ENCODE data around the gene ZCCHC10. TPM values are rescaled to one million over a fixed set of nuclear protein-coding genes. Genes with fewer than 3 reads are reported as not detected.
"Not testable (repeated sequence)": the region's sequence is repeated elsewhere in the genome, so short reads cannot be mapped to it uniquely, and the experiment has no call there.

ZCCHC10 gene
- total RNA-seq, 2 donors from 2014 or later = 19.4 to 23.3 TPM

GRCh38 chr5:133030343-133031005 lies 4.1 kb upstream of the ZCCHC10 start:
- Mint-ChIP-seq H3K27me3 (peaks cover 8% of the 10 kb centered on the region), H3K4me3 (no peak overlapping the region), H3K9me3 (no peaks in the 10 kb centered on the region), H3K27ac (no peak overlapping the region), H3K4me1 (peaks cover 10% of the 10 kb centered on the region), H3K36me3 (ENCODE audit: low read depth) (no peaks in the 10 kb centered on the region)
- ATAC-seq (replicated peaks) = no peak

- no peak overlapping the region for H3K4me3 Mint-ChIP-seq
- H3K27me3 Mint-ChIP-seq = peaks cover 4% of the 10 kb centered on the region
- H3K4me1 Mint-ChIP-seq = peaks cover 13% of the 10 kb centered on the region
- ATAC-seq (replicated peaks) = no peak
- no peaks in the 10 kb centered on the region for H3K9me3 Mint-ChIP-seq
- no peak overlapping the region for H3K27ac Mint-ChIP-seq
- H3K36me3 Mint-ChIP-seq (ENCODE audit: low read depth) = no peaks in the 10 kb centered on the region
Measured at GRCh38 chr5:133029416-133029815, 3.1 kb upstream of the ZCCHC10 start.

GRCh38 chr5:133026664-133027153 lies 360 bp upstream of the ZCCHC10 start:
- Mint-ChIP-seq H3K4me1 (peaks cover 14% of the 10 kb centered on the region), H3K36me3 (ENCODE audit: low read depth) (peaks cover 16% of the 10 kb centered on the region), H3K4me3 (peak overlapping the region; percentile 94)

GRCh38 chr5:133019471-133019870 lies 6.9 kb downstream of the ZCCHC10 start:
- Mint-ChIP-seq H3K4me1 (peaks cover 12% of the 10 kb centered on the region), H3K36me3 (ENCODE audit: low read depth) (peaks cover 63% of the 10 kb centered on the region)
- H3K27ac Mint-ChIP-seq; H3K27me3 Mint-ChIP-seq; H3K9me3 Mint-ChIP-seq; H3K4me3 Mint-ChIP-seq; ATAC-seq (replicated peaks): not testable (repeated sequence)

More at GRCh38 chr5:133026664-133027153, 360 bp upstream of the ZCCHC10 start:
- H3K27me3 Mint-ChIP-seq = no peaks in the 10 kb centered on the region
- H3K27ac Mint-ChIP-seq = peak overlapping the region; percentile 90
- no peak for ATAC-seq (replicated peaks)
- no peaks in the 10 kb centered on the region for H3K9me3 Mint-ChIP-seq

GRCh38 chr5:133017964-133018363 lies 8.4 kb downstream of the ZCCHC10 start:
- H3K36me3 Mint-ChIP-seq (ENCODE audit: low read depth) = peaks cover 58% of the 10 kb centered on the region
- no peak overlapping the region for H3K27ac Mint-ChIP-seq
- H3K9me3 Mint-ChIP-seq = no peaks in the 10 kb centered on the region
- ATAC-seq (replicated peaks) = no peak
- H3K27me3 Mint-ChIP-seq = no peaks in the 10 kb centered on the region
- peaks cover 5% of the 10 kb centered on the region for H3K4me1 Mint-ChIP-seq
- H3K4me3 Mint-ChIP-seq = no peak overlapping the region

GRCh38 chr5:133015466-133015865 lies 10.9 kb downstream of the ZCCHC10 start:
- Mint-ChIP-seq H3K36me3 (ENCODE audit: low read depth) (peaks cover 44% of the 10 kb centered on the region), H3K27me3 (no peaks in the 10 kb centered on the region), H3K27ac (no peak overlapping the region)

GRCh38 chr5:133008455-133008854 lies 17.9 kb downstream of the ZCCHC10 start:
- H3K27ac Mint-ChIP-seq; H3K4me1 Mint-ChIP-seq; H3K27me3 Mint-ChIP-seq; H3K4me3 Mint-ChIP-seq; H3K9me3 Mint-ChIP-seq; ATAC-seq (replicated peaks): not testable (repeated sequence)
- peaks cover 47% of the 10 kb centered on the region for H3K36me3 Mint-ChIP-seq (ENCODE audit: low read depth)

More at GRCh38 chr5:133015466-133015865, 10.9 kb downstream of the ZCCHC10 start:
- no peaks in the 10 kb centered on the region for H3K9me3 Mint-ChIP-seq
- H3K4me3 Mint-ChIP-seq = no peak overlapping the region
- peaks cover 5% of the 10 kb centered on the region for H3K4me1 Mint-ChIP-seq
- no peak for ATAC-seq (replicated peaks)

GRCh38 chr5:133006653-133007052 lies 19.7 kb downstream of the ZCCHC10 start:
- Mint-ChIP-seq H3K4me3 (no peak overlapping the region), H3K36me3 (ENCODE audit: low read depth) (peaks cover 57% of the 10 kb centered on the region), H3K27ac (no peak overlapping the region), H3K27me3 (no peaks in the 10 kb centered on the region), H3K4me1 (no peaks in the 10 kb centered on the region), H3K9me3 (no peaks in the 10 kb centered on the region)
- ATAC-seq (replicated peaks) = no peak

- no peaks in the 10 kb centered on the region for H3K9me3 Mint-ChIP-seq
- H3K36me3 Mint-ChIP-seq (ENCODE audit: low read depth) = peaks cover 41% of the 10 kb centered on the region
- ATAC-seq (replicated peaks) = no peak
- no peak overlapping the region for H3K4me3 Mint-ChIP-seq
- H3K27me3 Mint-ChIP-seq = no peaks in the 10 kb centered on the region
- no peaks in the 10 kb centered on the region for H3K4me1 Mint-ChIP-seq
- no peak overlapping the region for H3K27ac Mint-ChIP-seq
Measured at GRCh38 chr5:132999246-132999645, 27.1 kb downstream of the ZCCHC10 start.

GRCh38 chr5:132998556-132998955 lies 27.8 kb downstream of the ZCCHC10 start:
- Mint-ChIP-seq H3K27me3 (no peaks in the 10 kb centered on the region), H3K4me1 (no peaks in the 10 kb centered on the region), H3K9me3 (no peaks in the 10 kb centered on the region), H3K27ac (no peak overlapping the region), H3K4me3 (no peak overlapping the region), H3K36me3 (ENCODE audit: low read depth) (peaks cover 38% of the 10 kb centered on the region)
- no peak for ATAC-seq (replicated peaks)

- H3K27ac Mint-ChIP-seq = no peak overlapping the region
- no peaks in the 10 kb centered on the region for H3K4me1 Mint-ChIP-seq
- no peaks in the 10 kb centered on the region for H3K27me3 Mint-ChIP-seq
- no peak for ATAC-seq (replicated peaks)
- no peak overlapping the region for H3K4me3 Mint-ChIP-seq
- H3K9me3 Mint-ChIP-seq = no peaks in the 10 kb centered on the region
- H3K36me3 Mint-ChIP-seq (ENCODE audit: low read depth) = peaks cover 26% of the 10 kb centered on the region
Measured at GRCh38 chr5:132996307-132996706, 30.0 kb downstream of the ZCCHC10 start.

- H3K4me1 Mint-ChIP-seq = no peaks in the 10 kb centered on the region
- ATAC-seq (replicated peaks) = no peak
- no peak overlapping the region for H3K4me3 Mint-ChIP-seq
- no peak overlapping the region for H3K27ac Mint-ChIP-seq
- no peaks in the 10 kb centered on the region for H3K9me3 Mint-ChIP-seq
- H3K27me3 Mint-ChIP-seq = no peaks in the 10 kb centered on the region
- H3K36me3 Mint-ChIP-seq (ENCODE audit: low read depth) = no peaks in the 10 kb centered on the region
Measured at GRCh38 chr5:132987531-132988408, 38.6 kb downstream of the ZCCHC10 start.

GRCh38 chr5:132982971-132983370 lies 43.4 kb downstream of the ZCCHC10 start:
- H3K4me3 Mint-ChIP-seq; H3K27ac Mint-ChIP-seq; H3K27me3 Mint-ChIP-seq; H3K4me1 Mint-ChIP-seq; H3K36me3 Mint-ChIP-seq (ENCODE audit: low read depth); ATAC-seq (replicated peaks); H3K9me3 Mint-ChIP-seq: not testable (repeated sequence)

- no peaks in the 10 kb centered on the region for H3K36me3 Mint-ChIP-seq (ENCODE audit: low read depth)
- H3K4me1 Mint-ChIP-seq = no peaks in the 10 kb centered on the region
- no peaks in the 10 kb centered on the region for H3K9me3 Mint-ChIP-seq
- H3K27ac Mint-ChIP-seq = no peak overlapping the region
- no peaks in the 10 kb centered on the region for H3K27me3 Mint-ChIP-seq
- ATAC-seq (replicated peaks) = no peak
- H3K4me3 Mint-ChIP-seq = no peak overlapping the region
Measured at GRCh38 chr5:132981288-132981687, 45.1 kb downstream of the ZCCHC10 start.

- no peak for ATAC-seq (replicated peaks)
- no peaks in the 10 kb centered on the region for H3K36me3 Mint-ChIP-seq (ENCODE audit: low read depth)
- no peak overlapping the region for H3K27ac Mint-ChIP-seq
- H3K27me3 Mint-ChIP-seq = no peaks in the 10 kb centered on the region
- no peak overlapping the region for H3K4me3 Mint-ChIP-seq
- no peaks in the 10 kb centered on the region for H3K9me3 Mint-ChIP-seq
- no peaks in the 10 kb centered on the region for H3K4me1 Mint-ChIP-seq
Measured at GRCh38 chr5:132979976-132980375, 46.4 kb downstream of the ZCCHC10 start.

All from activated T-helper 17 cell treated with anti-CD3 and anti-CD28 coated beads, Interleukin-2, amount 50 U/mL, for 72 hours (primary cell).